H1 (cell line): ENCODE measurements around the gene KIAA0319L. TPM values are rescaled to one million over a fixed set of nuclear protein-coding genes. Genes with fewer than 3 reads are reported as not detected.

Source experiments
- EZH2 ChIP-seq: fragments of 200-600 bp; sonication (generic); IDR thresholded peaks from 2 replicates; pipeline ENCODE4 v1.7.1; 2012; ENCODE audit warnings: low read depth, mild to moderate bottlenecking, moderate library complexity, low read length, inconsistent platforms; ENCODE audit not compliant: severe bottlenecking
- FOSL1 ChIP-seq: IDR thresholded peaks from 2 replicates; pipeline ENCODE4 v1.6.1; 2011; ENCODE audit warnings: mild to moderate bottlenecking, low read depth, low read length, moderate library complexity; ENCODE audit not compliant: insufficient read depth
- GTF2F1 ChIP-seq: IDR thresholded peaks from 2 replicates; pipeline ENCODE4 v1.6.1; 2012; ENCODE audit warnings: low read depth, low read length, improper control_type of control experiment, borderline replicate concordance
- KDM1A ChIP-seq: fragments of 200-600, 300-600 bp; sonication (generic); IDR thresholded peaks from 2 replicates; pipeline ENCODE4 v1.7.1; 2016; ENCODE audit warnings: mild to moderate bottlenecking, low read length, borderline replicate concordance
- KDM5A ChIP-seq: fragments of 200-600 bp; IDR thresholded peaks from 2 replicates; pipeline ENCODE4 v1.7.1; 2012; ENCODE audit warnings: mild to moderate bottlenecking, low read length, inconsistent platforms, mixed read lengths
- polyA plus RNA-seq, 7 experiments: library from polyadenylated mRNA; depleted of rRNA in 3 of 7; stranded (reverse) in 5 of 7; unstranded in 2 of 7; fragments of >200 nt in 5 of 7; fragments of 200-250 nt in 2 of 7; gene quantifications; 1 replicate in 5 of 7; 2 replicates in 1 of 7; 4 replicates in 1 of 7; pipeline versions ENCODE4 v1.2.1 to v1.2.3, GENCODE V29; 2011 to 2013; ENCODE audit warnings: missing spikeins in 2 of 7, mixed read lengths in 2 of 7
- total RNA-seq: library from RNA; stranded (reverse); fragmentation: NEBNext Ultra II Directional; extraction: Animal tissue kit (Norgen Biotek cat#: 25700); gene quantifications from 2 replicates; pipeline ENCODE4 v1.2.1, GENCODE V29; 2021
- TF ChIP-seq, protein P1 (sequence below): fragments of 300-600 bp; sonication (generic); IDR thresholded peaks from 2 replicates; pipeline ENCODE4 v1.7.1; 2012; ENCODE audit warnings: low read length, moderate library complexity, mild to moderate bottlenecking, inconsistent platforms; ENCODE audit not compliant: insufficient replicate concordance

The KIAA0319L gene
- total and polyA plus RNA-seq, 2 of the 8 experiments (the other 6 are each of a cell fraction or from before 2014, with no cell fraction given) = 40.1 to 55.7 TPM

DNA sequence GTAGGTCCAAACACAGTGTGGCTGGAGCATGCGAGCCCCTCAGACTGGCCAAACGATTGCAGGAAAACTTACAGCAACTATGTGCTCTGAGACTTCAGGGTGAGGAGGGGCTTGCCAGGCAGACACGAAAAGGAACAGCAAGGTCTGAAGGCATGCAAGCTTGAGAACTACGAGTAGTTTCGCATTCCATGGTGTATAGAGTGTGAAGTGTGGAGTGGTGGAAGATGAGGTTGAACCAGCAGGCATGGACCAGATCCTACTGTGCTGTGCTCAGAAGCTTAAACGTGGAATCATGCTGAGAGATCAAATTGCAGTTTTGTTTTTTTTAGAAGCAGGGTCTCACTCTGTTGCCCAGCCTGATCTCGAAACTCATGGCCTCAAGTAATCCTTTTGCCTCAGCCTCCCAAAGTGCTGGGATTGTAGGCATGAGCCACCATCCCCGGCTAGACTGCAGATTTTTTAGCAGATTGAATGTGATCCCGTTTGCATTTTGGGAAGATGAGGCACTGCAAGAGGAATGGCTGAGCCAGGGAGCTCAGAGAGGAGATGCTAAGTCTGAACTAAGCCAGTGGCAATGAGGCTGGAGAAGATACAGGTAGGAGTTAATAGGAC lies 10.8 kb upstream of the KIAA0319L start (continued):
- TF ChIP-seq, protein P1, sequence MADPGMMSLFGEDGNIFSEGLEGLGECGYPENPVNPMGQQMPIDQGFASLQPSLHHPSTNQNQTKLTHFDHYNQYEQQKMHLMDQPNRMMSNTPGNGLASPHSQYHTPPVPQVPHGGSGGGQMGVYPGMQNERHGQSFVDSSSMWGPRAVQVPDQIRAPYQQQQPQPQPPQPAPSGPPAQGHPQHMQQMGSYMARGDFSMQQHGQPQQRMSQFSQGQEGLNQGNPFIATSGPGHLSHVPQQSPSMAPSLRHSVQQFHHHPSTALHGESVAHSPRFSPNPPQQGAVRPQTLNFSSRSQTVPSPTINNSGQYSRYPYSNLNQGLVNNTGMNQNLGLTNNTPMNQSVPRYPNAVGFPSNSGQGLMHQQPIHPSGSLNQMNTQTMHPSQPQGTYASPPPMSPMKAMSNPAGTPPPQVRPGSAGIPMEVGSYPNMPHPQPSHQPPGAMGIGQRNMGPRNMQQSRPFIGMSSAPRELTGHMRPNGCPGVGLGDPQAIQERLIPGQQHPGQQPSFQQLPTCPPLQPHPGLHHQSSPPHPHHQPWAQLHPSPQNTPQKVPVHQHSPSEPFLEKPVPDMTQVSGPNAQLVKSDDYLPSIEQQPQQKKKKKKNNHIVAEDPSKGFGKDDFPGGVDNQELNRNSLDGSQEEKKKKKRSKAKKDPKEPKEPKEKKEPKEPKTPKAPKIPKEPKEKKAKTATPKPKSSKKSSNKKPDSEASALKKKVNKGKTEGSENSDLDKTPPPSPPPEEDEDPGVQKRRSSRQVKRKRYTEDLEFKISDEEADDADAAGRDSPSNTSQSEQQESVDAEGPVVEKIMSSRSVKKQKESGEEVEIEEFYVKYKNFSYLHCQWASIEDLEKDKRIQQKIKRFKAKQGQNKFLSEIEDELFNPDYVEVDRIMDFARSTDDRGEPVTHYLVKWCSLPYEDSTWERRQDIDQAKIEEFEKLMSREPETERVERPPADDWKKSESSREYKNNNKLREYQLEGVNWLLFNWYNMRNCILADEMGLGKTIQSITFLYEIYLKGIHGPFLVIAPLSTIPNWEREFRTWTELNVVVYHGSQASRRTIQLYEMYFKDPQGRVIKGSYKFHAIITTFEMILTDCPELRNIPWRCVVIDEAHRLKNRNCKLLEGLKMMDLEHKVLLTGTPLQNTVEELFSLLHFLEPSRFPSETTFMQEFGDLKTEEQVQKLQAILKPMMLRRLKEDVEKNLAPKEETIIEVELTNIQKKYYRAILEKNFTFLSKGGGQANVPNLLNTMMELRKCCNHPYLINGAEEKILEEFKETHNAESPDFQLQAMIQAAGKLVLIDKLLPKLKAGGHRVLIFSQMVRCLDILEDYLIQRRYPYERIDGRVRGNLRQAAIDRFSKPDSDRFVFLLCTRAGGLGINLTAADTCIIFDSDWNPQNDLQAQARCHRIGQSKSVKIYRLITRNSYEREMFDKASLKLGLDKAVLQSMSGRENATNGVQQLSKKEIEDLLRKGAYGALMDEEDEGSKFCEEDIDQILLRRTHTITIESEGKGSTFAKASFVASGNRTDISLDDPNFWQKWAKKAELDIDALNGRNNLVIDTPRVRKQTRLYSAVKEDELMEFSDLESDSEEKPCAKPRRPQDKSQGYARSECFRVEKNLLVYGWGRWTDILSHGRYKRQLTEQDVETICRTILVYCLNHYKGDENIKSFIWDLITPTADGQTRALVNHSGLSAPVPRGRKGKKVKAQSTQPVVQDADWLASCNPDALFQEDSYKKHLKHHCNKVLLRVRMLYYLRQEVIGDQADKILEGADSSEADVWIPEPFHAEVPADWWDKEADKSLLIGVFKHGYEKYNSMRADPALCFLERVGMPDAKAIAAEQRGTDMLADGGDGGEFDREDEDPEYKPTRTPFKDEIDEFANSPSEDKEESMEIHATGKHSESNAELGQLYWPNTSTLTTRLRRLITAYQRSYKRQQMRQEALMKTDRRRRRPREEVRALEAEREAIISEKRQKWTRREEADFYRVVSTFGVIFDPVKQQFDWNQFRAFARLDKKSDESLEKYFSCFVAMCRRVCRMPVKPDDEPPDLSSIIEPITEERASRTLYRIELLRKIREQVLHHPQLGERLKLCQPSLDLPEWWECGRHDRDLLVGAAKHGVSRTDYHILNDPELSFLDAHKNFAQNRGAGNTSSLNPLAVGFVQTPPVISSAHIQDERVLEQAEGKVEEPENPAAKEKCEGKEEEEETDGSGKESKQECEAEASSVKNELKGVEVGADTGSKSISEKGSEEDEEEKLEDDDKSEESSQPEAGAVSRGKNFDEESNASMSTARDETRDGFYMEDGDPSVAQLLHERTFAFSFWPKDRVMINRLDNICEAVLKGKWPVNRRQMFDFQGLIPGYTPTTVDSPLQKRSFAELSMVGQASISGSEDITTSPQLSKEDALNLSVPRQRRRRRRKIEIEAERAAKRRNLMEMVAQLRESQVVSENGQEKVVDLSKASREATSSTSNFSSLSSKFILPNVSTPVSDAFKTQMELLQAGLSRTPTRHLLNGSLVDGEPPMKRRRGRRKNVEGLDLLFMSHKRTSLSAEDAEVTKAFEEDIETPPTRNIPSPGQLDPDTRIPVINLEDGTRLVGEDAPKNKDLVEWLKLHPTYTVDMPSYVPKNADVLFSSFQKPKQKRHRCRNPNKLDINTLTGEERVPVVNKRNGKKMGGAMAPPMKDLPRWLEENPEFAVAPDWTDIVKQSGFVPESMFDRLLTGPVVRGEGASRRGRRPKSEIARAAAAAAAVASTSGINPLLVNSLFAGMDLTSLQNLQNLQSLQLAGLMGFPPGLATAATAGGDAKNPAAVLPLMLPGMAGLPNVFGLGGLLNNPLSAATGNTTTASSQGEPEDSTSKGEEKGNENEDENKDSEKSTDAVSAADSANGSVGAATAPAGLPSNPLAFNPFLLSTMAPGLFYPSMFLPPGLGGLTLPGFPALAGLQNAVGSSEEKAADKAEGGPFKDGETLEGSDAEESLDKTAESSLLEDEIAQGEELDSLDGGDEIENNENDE = no peak
- TF ChIP-seq GTF2F1 (no peak), KDM5A (no peak), KDM1A (no peak), FOSL1 (no peak), EZH2 (no peak)
